DMS153 treated with DMSO at 0.1 percent for 48 hours (cell line): ENCODE results near the gene METTL13.

Experiments
- DNase-seq: peaks from one replicate; lab custom pipeline; 2025; ENCODE audit not compliant: unreplicated experiment; lab: John Stamatoyannopoulos, UW

METTL13 gene

DNA sequence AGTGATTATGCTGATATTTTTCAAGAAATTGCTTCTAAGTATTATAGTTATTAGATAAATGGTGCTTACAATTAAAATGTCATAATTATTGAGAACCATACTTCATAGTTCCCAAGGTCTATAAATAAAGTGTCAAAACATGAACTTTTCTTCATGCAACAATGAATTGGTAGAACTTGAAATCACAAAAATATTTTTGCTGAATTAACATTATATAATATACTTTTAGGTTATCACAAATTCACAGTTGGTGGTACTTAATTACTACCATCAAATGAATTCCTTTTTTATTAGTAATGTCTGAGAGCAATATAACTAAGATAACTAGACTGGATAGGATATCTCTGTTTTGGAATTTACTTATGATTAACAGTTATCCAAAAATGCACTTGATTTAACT, 64.5 kb downstream of the METTL13 start:
- DNase-seq = no peak
